GM18526 (cell line): ENCODE data around the gene ANXA2.

Source experiments
- POLR2A ChIP-seq: IDR thresholded peaks from 3 replicates; pipeline ENCODE4 v1.6.1; 2011; ENCODE audit not compliant: insufficient read length; ENCODE audit errors: extremely low read depth

Gene ANXA2

DNA sequence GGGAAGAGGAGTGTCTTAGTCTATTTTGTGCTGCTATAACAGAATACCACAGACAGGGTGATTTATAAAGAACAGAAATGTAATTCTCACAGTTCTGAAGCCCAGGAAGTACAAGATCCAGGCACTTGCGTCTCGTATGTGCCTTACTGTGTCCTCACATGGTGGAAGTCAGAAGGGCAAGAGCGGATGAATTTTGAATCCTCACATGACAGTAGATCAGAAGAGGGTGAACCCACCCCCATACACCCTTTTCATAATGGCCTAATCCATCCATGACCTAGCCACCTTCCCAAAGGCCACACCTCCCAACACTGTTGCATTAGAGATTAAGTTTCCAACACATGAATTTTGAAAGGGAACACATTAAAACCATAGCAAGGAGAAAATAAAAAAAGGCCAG, 18.7 kb upstream of the ANXA2 start:
- TF ChIP-seq POLR2A = no peak

DNA sequence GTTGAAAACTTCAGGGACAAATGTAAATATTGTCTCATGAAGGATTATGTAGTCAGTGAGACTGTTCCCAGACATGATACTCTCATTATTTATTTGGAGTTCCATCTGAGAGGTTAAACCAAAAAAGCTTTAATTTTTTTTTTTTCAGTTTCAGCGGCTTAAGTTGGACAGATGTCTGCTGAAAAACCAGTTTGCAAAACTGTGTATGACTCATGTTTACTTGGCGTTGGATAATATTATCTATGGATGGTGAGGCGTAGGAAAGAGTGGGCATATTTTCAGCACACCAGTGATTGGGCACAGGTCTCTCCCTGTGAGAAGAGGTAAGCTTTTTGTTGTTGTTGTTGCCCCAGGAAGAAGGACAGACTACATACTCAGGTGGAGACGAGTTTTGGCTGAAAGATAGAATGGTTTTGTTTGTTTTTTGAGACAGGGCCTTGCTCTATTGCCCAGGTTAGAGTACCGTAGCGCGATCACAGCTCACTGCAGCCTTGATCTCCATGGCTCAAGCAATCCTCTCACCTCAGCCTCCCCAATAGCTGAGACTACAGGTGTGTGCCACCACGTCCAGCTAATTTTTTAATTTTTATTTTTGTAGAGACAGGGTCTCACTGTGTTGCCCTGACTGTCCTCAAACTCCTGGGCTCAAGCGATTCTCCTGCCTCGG, 16.4 kb upstream of the ANXA2 start:
- TF ChIP-seq POLR2A = no peak

GRCh38 chr15:60413231-60413824, 15.5 kb upstream of the ANXA2 start:
- TF ChIP-seq POLR2A = no peak

DNA sequence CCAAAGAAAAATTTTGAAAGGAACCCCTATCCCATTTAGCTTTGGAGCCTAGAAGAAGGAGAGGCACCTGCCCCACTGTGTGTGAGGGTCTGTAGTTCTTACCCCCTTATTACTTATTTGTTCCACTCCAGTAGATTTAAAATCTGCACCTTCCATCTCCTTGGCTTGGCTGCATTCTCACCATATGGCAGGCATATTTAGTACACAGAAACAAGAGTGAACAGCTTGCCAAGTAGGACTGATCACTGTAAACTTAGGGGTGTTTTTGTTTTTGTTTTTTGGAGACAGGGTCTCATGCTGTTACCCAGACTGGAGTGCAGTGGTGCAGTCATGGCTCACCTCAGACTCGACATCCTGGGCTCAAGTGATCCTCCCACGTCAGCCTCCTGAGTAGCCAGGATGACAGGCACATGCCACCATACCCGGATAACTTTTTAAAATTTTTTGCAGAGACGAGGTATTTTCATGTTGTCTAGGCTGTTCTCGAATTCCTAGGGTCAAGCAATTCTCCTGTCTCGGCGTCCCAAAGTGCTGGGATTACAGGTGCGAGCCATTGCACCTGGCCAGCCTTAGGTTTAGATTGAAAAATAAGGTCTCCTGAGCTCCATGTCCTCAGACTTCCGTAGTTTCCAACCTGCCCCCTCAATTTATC, 14.1 kb upstream of the ANXA2 start:
- TF ChIP-seq POLR2A = no peak

- no peak for TF ChIP-seq POLR2A
These were observed 10.7 kb upstream of the ANXA2 start for GRCh38 chr15:60408463-60408981.

- TF ChIP-seq POLR2A = no peak
These were observed 9.6 kb upstream of the ANXA2 start for GRCh38 chr15:60407415-60407805.

DNA sequence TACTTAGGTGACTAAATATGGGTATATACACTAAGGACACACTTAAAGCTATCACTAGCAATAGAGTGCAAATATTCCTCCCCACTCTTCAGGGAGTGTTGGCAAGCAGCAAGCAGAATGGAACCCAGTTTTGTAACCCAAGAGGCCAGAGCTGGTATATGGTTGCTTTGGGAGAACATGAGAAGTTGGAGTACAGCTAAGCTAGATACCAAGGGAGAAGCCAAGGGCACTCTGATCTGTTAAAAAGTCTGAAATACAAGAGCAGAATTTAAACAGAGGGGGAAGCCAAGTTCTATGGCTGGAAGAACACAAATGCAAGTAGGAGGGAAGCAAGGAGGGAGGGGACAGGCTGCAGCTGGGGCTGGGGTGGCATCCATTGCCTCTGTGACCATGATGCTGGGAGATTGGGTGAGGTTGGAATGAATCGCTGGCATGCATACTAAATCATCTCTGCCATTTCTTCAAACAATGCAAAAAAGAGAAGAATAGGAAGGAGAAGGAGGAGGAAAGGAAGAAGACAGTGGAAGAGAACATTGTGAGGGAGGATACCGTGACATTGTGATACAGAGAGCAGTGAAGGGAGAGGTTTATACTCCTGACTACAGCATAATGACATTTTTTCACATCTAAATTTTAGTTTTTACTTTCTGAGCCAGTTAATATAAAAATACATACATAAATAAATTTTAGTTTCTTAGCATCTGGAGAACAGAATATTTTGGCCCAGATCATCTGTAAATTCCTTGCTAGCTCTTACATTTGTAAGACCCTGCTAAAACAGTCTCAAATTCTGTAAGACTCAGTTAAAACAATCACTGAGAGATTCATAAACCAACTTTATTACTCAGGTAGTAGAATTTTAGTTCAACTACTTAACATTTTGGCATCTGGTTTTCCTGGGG, 9.0 kb upstream of the ANXA2 start:
- no peak for TF ChIP-seq POLR2A

GRCh38 chr15:60405399-60405798, 7.6 kb upstream of the ANXA2 start:
- no peak for TF ChIP-seq POLR2A

DNA sequence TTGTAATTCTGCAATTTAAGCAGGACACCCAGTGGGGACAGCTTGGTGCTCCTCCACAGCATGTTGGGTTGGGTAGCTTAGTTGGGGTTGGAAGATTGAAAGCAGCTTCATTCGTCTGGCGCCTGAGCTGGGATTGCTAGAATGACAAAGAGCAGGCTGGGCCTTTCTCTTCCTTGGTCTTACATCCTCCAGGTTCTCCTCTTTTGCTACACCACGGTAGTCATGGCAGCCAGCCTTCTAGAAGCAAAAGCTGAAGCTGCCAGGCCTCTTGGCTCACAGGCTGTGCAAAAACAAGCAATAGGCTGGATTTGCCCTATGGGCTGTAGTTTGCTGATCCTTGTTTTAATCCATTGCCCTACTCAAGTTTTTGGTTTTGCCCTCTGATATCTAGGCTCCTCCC, 3.2 kb upstream of the ANXA2 start:
- TF ChIP-seq POLR2A = no peak

GRCh38 chr15:60399931-60400330, 2.1 kb upstream of the ANXA2 start:
- no peak for TF ChIP-seq POLR2A

DNA sequence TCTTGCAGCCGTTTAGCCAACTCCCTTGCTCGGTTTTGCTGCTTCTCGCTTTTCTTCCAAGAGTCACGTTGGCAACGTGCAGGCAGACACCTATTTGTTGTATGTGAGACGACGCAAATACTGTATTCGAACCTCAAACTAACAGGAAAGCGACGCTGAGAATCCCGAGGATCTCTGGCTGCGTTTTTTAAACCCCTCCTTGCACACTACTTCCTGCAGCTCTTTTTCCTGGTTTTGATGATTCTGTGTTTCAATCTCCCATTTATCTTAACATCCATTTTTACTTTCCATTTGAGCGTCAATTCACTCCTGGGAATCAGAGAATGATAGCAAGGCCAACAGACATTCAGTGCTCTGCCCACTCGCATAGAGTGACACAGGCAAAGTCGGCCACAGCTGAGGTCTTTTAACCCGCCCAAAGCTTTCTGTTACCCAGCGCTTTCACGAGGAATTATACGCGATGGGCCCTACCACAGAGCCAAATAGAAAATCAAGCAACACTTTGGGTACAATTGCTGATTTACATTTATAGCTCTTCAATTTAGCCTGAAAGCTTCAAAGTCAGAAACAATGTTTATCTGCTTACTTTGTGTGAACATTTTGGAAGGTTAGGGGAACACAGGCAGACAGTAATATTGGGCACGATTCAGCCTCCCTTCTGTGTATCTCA, 1.6 kb upstream of the ANXA2 start:
- TF ChIP-seq POLR2A = no peak

GRCh38 chr15:60396958-60397771, 621 bp downstream of the ANXA2 start:
- peak; percentile 23 for TF ChIP-seq POLR2A

DNA sequence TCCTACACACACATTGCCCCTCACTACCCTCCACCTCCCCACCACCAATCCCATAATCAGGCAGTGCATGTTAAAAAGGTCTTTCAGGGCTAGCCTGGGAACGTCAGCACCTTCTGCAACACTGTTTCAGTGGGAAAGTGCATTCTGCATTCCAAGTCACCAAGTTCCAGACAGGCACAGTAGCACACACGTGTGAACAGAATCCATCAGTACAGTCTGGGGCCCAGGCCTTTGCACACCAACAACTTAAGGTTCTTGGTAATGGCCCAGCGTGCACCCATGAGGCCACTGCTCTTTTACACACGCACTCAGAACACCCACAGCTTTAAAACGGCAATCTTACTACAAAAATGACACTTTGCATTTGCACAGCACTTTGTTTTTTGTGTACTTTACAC, 1.2 kb downstream of the ANXA2 start:
- TF ChIP-seq POLR2A = no peak

GRCh38 chr15:60396100-60396499, 1.7 kb downstream of the ANXA2 start:
- no peak for TF ChIP-seq POLR2A
